CMK (cell line): Measurements from ENCODE around the gene FGFR3.
"Not testable (repeated sequence)": the region's sequence is repeated elsewhere in the genome, so short reads cannot be mapped to it uniquely, and the experiment has no call there.

Experiments
- DNase-seq: peaks from one replicate; pipeline ENCODE4 v3.0.0-alpha.2; 2010; ENCODE audit warnings: low read depth

Gene FGFR3

GRCh38 chr4:1819284-1819683 is 26.2 kb downstream of the FGFR3 start:
- DNase-seq, result no peak

GRCh38 chr4:1819816-1820215 is 26.7 kb downstream of the FGFR3 start:
- DNase-seq, result no peak

GRCh38 chr4:1821679-1822567 is 28.8 kb downstream of the FGFR3 start:
- no peak for DNase-seq

DNA sequence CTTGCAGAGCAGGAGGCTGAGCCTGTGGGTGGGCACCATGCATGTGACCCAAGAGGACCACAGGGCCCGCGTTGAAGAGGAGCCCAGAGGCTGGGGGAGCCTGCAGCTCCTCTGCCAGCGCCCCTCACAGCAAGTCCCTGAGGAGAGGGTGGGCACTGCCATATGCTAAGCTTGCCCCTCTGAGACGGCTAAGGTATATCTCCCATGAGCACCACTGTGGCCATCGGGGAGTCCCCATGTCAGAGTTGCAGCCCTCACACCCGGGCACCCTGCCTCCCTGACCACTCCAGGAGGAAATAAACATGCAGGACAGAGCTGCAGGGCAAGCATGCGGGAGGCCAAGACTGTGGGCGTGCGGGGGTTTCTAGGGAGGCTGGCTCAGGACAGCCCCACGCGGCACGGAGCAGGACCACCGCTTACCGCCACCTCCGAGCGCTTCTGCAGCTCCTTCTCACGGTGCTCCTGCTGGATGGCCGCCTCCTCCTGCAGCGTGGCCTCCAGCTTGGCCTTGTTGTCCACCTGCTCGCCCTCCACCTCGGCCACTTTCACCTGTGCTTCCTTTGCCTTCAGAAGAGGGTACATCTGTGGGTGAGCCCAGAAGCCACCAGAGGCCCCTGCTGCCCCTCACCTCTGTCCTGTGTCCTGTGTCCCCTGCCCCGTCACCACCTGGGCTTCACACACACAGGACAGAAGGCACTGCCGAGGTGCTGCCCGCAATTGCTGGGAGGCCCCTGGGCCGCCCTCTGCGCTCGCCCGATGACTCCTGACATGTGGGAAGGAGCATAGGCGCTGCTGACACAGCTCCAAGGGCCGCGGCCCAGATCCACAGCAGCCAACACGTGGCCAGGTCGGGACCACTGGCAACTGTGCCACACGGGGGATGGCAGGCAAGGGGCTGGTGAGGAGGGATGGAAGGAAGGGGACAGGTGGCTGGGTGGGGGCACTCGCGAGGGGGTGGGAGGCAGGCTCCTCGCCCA is 29.8 kb downstream of the FGFR3 start:
- no peak for DNase-seq

DNA sequence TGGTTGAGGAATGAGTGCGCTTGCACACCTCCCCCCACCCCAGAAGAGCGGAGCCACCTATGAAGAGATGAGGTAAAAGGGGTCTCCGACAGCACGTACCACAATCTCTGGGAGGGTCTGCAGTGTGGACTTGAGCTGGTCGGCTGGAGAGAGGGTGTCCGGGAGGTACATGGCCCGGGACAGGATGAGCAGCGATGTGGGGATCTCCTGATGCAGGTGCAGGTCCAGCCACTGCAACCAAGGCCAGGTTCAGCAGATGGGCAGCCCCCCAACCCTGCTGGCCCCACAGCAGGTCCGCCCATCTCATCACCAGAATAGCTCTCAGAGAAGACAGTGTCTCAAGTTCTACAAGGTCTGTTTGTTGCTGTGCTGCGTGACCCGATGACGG is 30.4 kb downstream of the FGFR3 start:
- DNase-seq, result no peak

DNA sequence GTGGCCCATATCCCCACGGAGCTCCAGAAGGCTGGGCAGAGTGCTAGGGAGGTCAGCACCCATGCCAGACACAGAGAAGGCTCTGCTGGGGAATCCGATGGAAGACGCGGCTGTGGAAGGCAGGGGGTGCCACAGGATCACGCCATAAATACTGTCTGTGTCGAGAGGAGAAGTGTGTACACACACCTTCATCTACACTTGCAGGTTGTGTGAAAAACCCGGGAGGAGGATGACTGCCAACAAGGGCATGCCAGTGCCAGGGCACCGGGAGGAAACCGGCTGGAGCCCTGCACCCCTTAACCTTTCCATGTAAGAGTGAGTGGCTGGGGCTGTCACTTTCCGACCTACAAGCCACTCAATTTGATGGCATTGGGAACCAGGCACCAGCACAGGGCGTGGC is 31.7 kb downstream of the FGFR3 start:
- DNase-seq, result no peak

DNA sequence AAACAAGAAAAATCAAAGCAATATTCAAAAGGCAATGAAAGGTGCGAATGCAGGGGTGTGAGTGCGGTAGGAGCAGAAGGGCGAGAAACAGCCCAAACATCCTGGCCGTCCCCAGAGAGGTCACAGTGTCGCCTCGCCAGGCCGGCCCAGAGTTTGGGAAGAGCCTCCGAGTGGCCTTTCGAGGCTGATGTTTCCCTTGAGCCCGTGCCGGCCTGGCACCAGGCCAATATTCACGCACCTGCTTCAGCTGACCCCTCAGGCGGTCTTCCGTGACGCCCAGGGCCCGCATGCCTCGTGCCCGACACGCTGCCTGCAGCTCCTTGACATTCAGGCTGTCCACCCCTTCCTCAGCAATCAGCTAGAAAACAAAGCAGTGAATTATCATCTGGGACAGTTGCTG is 32.2 kb downstream of the FGFR3 start:
- no peak for DNase-seq

DNA sequence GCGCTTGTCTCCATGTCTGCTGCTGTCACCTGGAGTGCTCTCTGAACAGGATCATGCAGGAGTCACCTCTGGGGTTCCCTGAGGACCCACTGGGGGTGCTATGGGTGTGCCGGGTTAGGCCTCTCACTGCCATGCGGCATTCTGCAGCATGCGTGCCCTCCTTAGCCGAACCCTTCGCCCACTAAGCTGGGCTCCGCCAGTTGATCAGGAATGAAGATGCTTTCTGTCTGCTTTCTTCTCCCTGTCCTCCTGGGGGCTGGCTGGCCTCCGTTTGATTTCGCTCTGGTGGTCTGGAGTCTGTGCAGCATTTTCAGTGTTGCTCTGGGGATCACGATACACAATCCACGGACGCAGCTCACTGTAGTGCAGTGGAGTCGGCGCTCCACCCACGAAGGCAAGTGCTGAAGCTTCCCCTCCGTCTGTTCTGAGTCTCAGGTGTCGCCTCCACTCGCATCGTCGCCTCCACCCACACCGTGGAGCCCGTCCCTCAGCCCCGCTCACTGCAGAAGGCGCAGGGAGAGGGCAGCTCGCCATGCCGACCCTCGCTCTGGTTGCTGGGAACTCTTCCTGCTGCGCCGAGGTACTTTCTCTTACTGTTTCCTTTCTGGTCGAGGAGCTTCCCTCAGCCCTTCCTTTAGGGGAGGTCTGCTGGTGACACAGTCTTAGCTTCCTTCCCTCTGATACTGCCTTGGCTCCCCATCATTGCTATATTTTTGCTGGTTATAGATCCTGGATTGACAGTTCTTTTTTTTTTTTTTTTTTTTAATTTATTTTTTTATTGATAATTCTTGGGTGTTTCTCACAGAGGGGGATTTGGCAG is 33.6 kb downstream of the FGFR3 start:
- no peak for DNase-seq

DNA sequence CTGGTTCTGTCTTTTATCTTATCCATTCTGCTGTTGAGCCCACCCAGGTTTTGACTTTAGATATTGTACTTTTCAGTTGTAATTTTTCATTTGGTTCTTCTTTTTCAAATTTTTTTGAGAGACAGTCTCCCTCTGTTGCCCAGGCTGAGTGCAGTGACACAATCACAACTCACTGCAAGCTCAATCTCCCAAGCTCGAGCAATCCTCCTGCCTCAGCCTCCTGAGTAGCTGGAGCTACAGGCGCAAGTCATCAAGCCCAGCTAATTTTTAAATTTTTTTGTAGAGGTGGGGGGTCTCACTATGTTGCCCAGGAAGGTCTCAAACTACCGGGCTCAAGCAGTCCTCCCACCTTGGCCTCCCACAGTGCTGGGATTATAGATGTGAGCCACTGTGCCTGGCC is 37.1 kb downstream of the FGFR3 start:
- no peak for DNase-seq

DNA sequence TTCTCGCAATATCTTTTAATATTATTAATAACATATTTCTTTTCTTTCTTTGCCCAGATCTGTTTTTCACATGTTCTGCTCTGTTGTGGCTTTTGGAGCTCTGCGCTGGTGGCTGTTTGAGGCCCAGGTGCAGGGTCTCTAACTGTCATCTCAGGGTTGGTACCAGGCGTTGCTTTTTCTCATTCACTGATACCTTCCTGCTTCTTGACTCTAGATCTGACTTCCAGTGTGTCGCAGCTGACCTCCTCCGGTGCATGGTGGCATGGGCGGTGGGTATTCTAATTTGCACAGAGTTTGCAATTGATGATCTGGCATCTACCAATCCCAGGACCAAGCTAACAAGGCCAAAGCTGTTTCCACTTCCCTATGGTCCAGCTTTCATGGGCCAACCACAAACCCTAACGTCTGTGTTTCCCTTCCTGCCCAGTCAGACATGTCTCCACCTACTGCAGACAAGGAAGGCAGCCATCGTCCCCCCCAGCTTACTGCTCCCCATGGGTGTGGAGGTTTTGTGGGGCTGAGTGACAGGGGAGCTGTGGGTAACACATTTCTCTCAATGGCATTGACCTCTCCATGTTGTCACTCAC is 37.6 kb downstream of the FGFR3 start:
- DNase-seq, result no peak

GRCh38 chr4:1831331-1831730 is 38.2 kb downstream of the FGFR3 start:
- DNase-seq, result no peak

DNA sequence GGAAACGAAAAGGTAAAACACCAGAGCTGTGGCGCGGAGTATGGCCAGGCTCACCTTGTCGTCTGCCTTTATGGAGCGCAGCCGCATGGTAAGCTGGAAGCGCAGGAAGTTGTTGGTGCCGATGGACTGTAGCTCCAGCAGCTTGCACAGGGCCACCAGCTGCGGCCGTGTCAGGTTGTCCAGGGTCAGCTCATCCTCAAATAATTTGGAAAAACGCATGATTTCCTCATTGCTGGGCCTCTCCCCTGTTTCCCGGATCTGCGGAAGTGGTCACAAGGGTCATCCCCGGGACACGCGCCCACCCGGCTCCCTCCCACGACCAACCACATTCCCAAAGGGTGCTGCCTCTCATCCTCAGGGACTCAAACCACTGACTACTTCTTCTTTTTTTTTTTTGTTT is 39.6 kb downstream of the FGFR3 start:
- DNase-seq, result no peak

- no peak for DNase-seq
Measured at GRCh38 chr4:1833307-1834046, 40.4 kb downstream of the FGFR3 start.

DNA sequence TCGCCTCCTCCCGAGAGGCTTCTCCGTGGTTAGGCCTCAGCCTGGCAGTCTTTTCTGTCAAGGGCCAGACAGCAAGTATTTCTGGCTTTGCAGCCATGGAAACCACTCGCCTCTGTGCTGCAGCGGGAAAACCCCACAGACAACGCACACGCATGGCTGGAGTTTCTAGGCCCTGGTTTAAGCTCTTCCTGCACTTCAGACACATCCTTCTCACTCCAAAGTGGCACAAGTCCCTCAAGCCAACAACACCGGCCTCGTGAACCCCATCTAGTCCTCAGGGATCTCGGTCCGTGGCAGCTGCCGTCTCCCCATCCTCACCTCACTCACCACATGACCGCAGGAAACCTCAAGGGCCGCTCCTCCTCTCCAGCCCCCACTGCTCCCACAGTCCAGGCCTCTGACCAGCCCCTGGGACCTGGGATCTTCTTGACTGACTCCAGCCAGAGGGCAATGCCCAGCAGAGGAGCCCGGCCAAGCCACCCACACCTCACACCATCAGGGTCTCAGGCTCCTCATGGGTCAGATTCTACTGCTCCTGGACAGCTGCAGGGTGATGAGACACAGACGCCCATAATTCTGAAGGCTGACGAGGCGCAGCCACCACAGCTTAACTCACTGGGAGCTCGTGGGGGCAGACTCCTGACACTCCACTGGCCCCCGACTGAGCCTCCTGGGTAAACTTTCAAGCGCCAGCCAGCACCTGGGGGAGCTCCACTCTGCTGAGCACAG is 41.1 kb downstream of the FGFR3 start:
- DNase-seq, result no peak

GRCh38 chr4:1835836-1836235 is 42.7 kb downstream of the FGFR3 start:
- not testable (repeated sequence) for DNase-seq

GRCh38 chr4:1836650-1837049 is 43.6 kb downstream of the FGFR3 start:
- no peak for DNase-seq

- DNase-seq, result no peak
Measured at GRCh38 chr4:1837069-1837468, 44.0 kb downstream of the FGFR3 start.

- DNase-seq, result no peak
Measured at GRCh38 chr4:1839282-1839681, 46.2 kb downstream of the FGFR3 start.

- no peak for DNase-seq
Measured at GRCh38 chr4:1841201-1841886, 48.3 kb downstream of the FGFR3 start.

DNA sequence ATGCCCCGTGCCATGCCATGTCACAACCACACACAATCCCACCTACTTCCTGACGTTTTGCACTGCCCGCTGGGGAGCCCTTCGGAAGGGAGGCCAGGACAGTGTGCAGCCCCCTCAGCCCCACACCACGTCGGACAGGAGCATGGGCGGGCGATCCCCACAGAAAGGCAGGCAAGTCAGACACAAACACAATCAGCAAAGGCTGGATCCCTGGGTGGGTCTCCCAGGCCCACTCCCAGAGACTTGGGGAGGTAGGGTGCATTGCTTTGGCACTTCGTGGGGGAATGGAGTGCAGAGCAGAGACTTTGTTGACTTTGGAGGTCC is 48.8 kb downstream of the FGFR3 start:
- DNase-seq, result no peak
